ENCODE measurements around the gene STAM2.
A peak's percentile ranks its signal among the peaks of the same experiment; 100 is the strongest.
"Not testable (repeated sequence)": the region's sequence is repeated elsewhere in the genome, so short reads cannot be mapped to it uniquely, and the experiment has no call there.

Gene STAM2

GRCh38 chr2:152098496-152099366 is 76.8 kb downstream of the STAM2 start, which contains the start of gene CACNB4:
Gene CACNB4 (minus strand): TSS chr2:152099044.
- TF ChIP-seq CTCF (conservative IDR thresholded peaks at IDR 0.05): no peak
- H3K27ac ChIP-seq: peak within 1 kb of the TSS; percentile 44; the same call in 1 of the 2 replicates

DNA sequence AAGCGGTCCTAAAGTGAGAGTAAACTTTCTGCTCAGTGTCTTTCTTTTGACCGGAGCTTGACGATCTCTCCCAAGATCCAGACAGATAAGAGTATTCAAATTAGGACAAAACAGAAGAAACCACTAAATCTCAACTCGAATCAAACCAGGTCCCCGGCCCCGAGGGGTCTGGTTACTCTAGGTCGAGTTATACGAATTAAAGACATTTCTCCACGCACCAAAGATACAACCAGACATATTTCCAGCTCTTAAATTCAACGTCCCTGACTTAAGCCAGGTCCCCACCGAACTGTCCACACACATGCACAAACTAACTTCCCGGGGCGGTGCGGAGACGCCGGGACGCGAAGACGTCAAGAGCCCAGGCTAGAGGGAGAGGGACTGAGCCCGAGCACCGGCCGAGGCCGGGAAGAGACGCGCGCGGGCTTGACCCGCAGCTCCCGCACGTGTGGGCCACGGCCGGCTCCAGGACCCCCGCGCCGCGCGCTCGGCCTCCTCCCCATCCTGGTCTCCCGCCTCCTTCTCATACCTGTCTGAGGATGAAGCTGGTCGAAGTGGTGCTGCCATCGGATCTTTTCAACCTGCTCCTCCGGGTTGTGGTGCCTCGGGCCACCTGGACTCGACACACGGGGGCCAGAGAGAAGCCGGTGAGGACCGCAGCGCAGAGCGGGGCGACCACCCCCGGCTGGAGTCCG is 77.6 kb downstream of the STAM2 start:
- H3K27ac ChIP-seq: no peak overlapping the region
- TF ChIP-seq CTCF (conservative IDR thresholded peaks at IDR 0.05): no peak

- no peak overlapping the region for H3K27ac ChIP-seq
- TF ChIP-seq CTCF (conservative IDR thresholded peaks at IDR 0.05): no peak
Observed at GRCh38 chr2:152097290-152097800, 78.2 kb downstream of the STAM2 start.

GRCh38 chr2:152095146-152095545 is 80.4 kb downstream of the STAM2 start:
- no peak for TF ChIP-seq CTCF (conservative IDR thresholded peaks at IDR 0.05)
- H3K27ac ChIP-seq: no peak overlapping the region

GRCh38 chr2:152094014-152094413 is 81.5 kb downstream of the STAM2 start:
- TF ChIP-seq CTCF (conservative IDR thresholded peaks at IDR 0.05): no peak
- H3K27ac ChIP-seq: no peak overlapping the region

- no peak overlapping the region for H3K27ac ChIP-seq
- TF ChIP-seq CTCF (conservative IDR thresholded peaks at IDR 0.05): no peak
Observed at GRCh38 chr2:152093464-152093863, 82.1 kb downstream of the STAM2 start.

GRCh38 chr2:152092095-152092494 is 83.5 kb downstream of the STAM2 start:
- H3K27ac ChIP-seq: no peak overlapping the region
- TF ChIP-seq CTCF (conservative IDR thresholded peaks at IDR 0.05): no peak

DNA sequence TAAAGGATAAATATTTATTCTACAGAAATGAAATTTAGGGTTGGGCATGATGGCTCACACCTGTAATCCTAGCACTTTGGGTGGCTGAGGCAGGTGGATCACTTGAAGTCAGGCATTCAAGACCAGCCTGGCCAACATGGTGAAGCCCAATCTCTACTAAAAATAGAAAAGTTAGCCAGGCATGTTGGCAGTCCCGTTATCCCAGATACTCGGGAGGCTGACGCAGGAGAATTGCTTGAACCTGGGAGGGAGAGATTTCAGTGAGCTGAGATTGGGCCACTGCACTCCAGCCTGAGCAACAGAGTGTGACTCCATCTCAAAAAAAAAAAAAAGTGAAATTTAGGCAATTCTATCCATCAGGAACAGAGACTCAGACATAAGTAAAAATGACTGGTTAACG is 84.8 kb downstream of the STAM2 start:
- not testable (repeated sequence) for H3K27ac ChIP-seq
